Activated CD4-positive, alpha-beta memory T cell treated with anti-CD3 and anti-CD28 coated beads for 36 hours (primary cell): ENCODE data around the gene CDT1. TPM values are rescaled to one million over a fixed set of nuclear protein-coding genes. Genes with fewer than 3 reads are reported as not detected.

Experiments used
- CTCF ChIA-PET: fragments of 350-600 bp; sonication (Branson Sonifier 250); formaldehyde crosslinking; loops from one replicate; lab custom pipeline; 2021; ENCODE audit warnings: antibody characterized with exemption, inconsistent platforms; lab: Charles Lee
- POLR2A ChIA-PET: fragments of 350-600 bp; sonication (Branson Sonifier 250); formaldehyde crosslinking; loops from one replicate; lab custom pipeline; 2021; ENCODE audit warnings: antibody characterized with exemption; lab: Charles Lee
- DNase-seq: peaks from one replicate; pipeline ENCODE4 v3.0.0-alpha.2; 2020
- H3K27ac Mint-ChIP-seq: one replicate; pipeline ENCODE4 v1.8.0; 2021; ENCODE audit warnings: mixed read lengths
- H3K27me3 Mint-ChIP-seq: one replicate; pipeline ENCODE4 v1.8.0; 2021; ENCODE audit warnings: mixed read lengths
- H3K36me3 Mint-ChIP-seq: one replicate; pipeline ENCODE4 v1.8.0; 2021; ENCODE audit warnings: mixed read lengths
- H3K4me1 Mint-ChIP-seq: one replicate; pipeline ENCODE4 v1.8.0; 2021; ENCODE audit warnings: low read depth, mixed read lengths
- H3K4me3 Mint-ChIP-seq: one replicate; pipeline ENCODE4 v1.8.0; 2021; ENCODE audit warnings: mild to moderate bottlenecking, mixed read lengths
- H3K9me3 Mint-ChIP-seq: one replicate; pipeline ENCODE4 v1.8.0; 2021; ENCODE audit warnings: mixed read lengths
- intact Hi-C: fragments of 100-400 bp; cut with micrococcal nuclease; formaldehyde crosslinking; loops from one replicate; pipeline ENCODE4 v1.15.1; 2023
- total RNA-seq, 2 experiments: library from RNA; stranded (reverse); gene quantifications; one replicate each; pipeline ENCODE4 v1.2.3, GENCODE V29; 2021

The CDT1 gene
- total RNA-seq, 2 experiments from 2014 or later, result 169 to 183 TPM

DNA sequence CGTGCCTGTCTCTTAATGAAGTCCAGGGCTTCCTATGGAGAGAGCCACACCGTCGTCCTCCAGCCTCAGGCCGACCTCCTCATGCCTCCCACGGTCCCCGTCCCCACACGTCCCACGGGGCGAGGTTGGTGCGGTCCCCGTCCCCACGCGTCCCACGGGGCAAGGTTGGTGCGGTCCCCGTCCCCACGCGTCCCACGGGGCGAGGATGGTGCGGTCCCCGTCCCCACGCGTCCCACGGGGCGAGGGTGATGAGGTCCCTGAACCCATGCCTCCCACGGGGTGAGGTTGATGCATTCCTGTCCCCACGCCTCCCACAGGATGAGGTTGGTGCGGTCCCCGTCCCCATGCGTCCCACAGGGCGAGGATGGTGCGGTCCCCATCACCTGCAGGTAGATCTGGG is 32.2 kb downstream of the CDT1 start:
- Mint-ChIP-seq H3K9me3 (no peaks in the 10 kb centered on the region), H3K27ac (no peak overlapping the region), H3K36me3 (peaks cover 3% of the 10 kb centered on the region), H3K4me3 (no peak overlapping the region), H3K27me3 (no peaks in the 10 kb centered on the region), H3K4me1 (no peaks in the 10 kb centered on the region)
- DNase-seq, result no peak
- ChIA-PET POLR2A (no interaction called here), CTCF (no interaction called here)
- intact Hi-C loops, result no loop called here

DNA sequence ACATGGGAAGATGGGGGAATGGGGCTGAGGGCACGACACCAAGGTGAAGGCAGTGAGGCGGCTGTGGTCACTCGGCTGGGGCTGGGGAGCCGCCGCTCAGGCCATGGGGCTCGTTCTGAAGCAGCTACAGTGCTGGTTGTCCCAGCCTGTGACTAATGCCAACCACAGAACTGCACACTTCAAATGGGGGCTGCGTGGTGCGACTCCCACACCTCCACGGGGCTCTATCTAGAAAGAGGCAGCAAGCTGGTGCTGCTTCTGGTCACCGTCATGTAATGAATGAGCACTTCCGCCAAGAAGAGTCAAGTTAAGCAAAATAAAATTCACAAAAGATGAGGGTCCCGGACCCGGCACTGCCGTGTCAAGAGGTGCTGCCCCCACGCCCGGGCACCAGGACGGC is 33.2 kb downstream of the CDT1 start:
- no peaks in the 10 kb centered on the region for H3K27me3 Mint-ChIP-seq
- no peaks in the 10 kb centered on the region for H3K4me1 Mint-ChIP-seq
- H3K27ac Mint-ChIP-seq, result no peak overlapping the region
- H3K36me3 Mint-ChIP-seq, result peaks cover 3% of the 10 kb centered on the region
- H3K4me3 Mint-ChIP-seq, result no peak overlapping the region
- DNase-seq, result no peak
- ChIA-PET CTCF (no interaction called here), POLR2A (interaction anchor here (0.6 kb wide), 1 partner anchor 30 kb away, joined by 3 read pairs; no protein-coding TSS in a partner anchor)
- intact Hi-C loops, result no loop called here
- H3K9me3 Mint-ChIP-seq, result no peaks in the 10 kb centered on the region

DNA sequence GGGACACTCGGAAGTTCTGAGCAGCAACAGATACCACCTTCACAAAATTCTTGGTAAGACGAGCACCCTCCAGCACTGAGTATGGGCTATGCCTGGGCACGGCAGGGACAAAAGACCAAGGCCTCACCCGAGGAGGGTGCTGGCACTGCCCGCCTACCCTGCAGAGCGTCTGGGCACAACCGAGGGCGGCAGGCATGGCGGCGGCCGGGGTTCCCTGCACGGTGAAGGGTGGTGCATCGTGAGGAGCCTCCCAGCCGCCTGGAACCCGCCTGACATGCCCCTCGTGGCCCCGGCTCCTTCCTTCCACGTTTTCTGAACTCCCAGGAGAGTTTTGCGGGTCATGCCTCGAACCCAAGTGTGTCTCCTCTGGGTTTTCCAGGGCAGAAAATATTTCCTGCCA is 34.2 kb downstream of the CDT1 start:
- no peak overlapping the region for H3K4me3 Mint-ChIP-seq
- ChIA-PET POLR2A (no interaction called here), CTCF (no interaction called here)
- no peaks in the 10 kb centered on the region for H3K27me3 Mint-ChIP-seq
- H3K36me3 Mint-ChIP-seq, result peaks cover 3% of the 10 kb centered on the region
- DNase-seq, result no peak
- no peaks in the 10 kb centered on the region for H3K9me3 Mint-ChIP-seq
- H3K4me1 Mint-ChIP-seq, result no peaks in the 10 kb centered on the region
- intact Hi-C loops, result no loop called here
- no peak overlapping the region for H3K27ac Mint-ChIP-seq

DNA sequence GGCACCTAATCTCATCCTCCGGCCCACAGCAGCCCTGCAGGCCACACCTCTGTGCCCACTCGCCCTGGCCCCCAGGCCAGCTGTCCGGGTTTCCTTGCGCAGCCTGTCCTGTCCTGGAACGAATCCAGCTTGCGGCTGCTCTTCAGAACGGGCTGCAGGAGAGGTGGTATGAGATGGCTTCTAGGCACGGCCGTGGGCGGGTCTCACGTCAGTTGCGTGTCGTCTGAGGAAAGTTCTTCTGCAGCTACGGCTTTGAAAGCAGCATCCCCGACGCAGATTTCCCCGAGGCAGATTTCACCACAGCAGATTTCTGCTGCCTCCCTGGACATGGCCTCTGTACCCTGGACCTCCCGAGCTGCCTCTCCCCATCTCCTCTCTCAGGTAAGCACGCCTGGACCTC is 35.0 kb downstream of the CDT1 start:
- H3K36me3 Mint-ChIP-seq, result peaks cover 3% of the 10 kb centered on the region
- no peak for DNase-seq
- no peaks in the 10 kb centered on the region for H3K9me3 Mint-ChIP-seq
- intact Hi-C loops, result no loop called here
- H3K27me3 Mint-ChIP-seq, result no peaks in the 10 kb centered on the region
- H3K27ac Mint-ChIP-seq, result no peak overlapping the region
- ChIA-PET POLR2A (no interaction called here), CTCF (no interaction called here)
- H3K4me3 Mint-ChIP-seq, result no peak overlapping the region
- H3K4me1 Mint-ChIP-seq, result no peaks in the 10 kb centered on the region

DNA sequence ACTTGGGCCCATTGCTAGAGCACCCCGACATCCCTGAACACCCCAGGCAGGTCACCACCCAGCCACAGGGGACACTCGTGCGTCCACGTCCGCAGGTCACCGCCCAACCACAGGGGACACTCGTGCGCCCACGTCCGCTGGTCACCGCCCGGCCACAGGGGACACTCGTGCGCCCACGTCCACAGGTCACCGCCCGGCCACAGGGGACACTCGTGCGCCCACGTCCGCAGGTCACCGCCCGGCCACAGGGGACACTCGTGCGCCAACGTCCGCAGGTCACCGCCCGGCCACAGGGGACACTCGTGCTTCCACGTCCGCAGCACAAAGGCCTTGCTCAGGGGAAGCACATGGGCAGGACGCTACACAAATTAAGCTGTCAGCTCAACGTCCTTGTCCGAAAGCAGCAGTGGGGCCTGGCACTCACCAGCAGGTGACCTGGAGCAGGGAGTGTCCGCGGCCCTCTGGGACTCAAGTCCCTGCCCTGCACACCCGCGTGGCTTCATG is 35.5 kb downstream of the CDT1 start:
- no peak for DNase-seq
- Mint-ChIP-seq H3K27ac (no peak overlapping the region), H3K4me1 (no peaks in the 10 kb centered on the region), H3K9me3 (no peaks in the 10 kb centered on the region), H3K27me3 (no peaks in the 10 kb centered on the region), H3K4me3 (no peak overlapping the region), H3K36me3 (peaks cover 3% of the 10 kb centered on the region)
- CTCF ChIA-PET, result no interaction called here
- POLR2A ChIA-PET, result no interaction called here
- intact Hi-C loops, result no loop called here

DNA sequence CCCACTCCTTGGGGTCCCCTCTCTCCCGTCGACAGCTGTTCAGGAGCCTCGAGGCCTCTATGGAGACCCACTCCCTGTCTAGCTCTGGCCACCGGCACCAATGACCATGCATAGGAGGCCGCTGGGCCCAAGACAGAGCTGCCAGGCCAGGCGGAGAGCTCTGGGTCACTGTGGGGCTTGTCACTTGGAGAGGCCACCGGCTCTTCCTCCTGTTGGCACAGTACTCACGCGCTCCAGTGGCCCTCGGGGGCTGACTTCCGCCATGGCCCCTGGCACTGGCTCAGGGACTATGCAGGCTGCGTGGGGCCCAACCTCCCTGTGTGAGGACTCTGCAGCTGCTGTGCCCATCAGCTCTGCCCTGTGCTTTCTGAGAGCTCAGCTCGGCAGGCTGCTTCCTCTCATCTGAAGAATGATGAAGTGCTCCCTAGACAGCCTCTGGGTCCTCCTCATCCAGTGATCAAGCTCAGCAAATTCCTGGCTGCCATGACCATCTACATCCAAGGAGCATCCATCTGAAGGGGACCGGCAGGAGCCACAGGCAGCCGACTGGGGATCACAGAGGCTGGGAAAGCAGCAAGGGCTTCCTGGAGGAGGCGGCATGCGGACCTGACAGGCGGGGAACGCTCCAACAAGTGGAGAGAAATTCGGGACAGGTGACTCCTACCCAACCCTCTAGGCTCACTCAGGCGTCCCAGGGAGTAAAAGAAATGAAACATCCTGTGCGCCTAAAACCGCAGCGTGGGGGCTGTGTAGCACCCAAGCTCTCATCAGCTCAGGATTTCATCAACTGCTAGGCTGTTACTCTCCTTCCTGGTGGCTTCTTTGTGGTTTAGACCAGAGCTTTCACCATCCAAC is 36.4 kb downstream of the CDT1 start:
- no peak for DNase-seq
- no peaks in the 10 kb centered on the region for H3K4me1 Mint-ChIP-seq
- no peaks in the 10 kb centered on the region for H3K9me3 Mint-ChIP-seq
- H3K36me3 Mint-ChIP-seq, result peaks cover 3% of the 10 kb centered on the region
- H3K4me3 Mint-ChIP-seq, result no peak overlapping the region
- H3K27me3 Mint-ChIP-seq, result no peaks in the 10 kb centered on the region
- intact Hi-C loops, result no loop called here
- ChIA-PET POLR2A (no interaction called here), CTCF (no interaction called here)
- H3K27ac Mint-ChIP-seq, result no peak overlapping the region

DNA sequence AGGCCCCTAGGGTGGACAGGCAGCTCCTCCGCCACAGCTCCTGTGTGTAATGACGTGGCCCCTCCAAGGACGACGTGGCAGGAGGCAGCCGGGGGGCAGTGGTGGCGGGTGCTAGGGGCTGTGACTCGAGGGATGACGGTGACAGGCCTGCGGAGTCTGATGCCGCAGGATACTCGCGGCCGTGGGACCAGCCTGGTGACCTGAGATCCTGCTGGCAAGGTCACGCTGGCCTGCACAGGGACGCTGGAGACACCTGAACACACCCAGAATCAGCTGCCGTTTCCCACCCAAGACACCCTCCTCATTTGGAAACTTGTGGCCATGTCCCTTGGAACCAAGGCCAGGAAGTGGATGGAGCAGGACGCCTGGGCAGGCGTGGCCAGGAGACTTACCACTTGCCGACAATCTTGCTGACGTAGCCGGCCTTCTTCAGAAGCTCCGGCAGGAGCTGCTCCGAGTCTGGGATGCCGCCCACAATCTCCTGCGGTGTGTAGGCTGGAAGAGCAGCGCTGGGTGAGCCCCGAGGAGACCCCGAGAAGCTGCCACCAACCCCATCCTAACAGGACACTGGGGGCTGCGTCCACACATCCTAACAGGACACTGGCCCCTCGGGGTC is 37.1 kb downstream of the CDT1 start:
- H3K27ac Mint-ChIP-seq, result no peak overlapping the region
- H3K4me3 Mint-ChIP-seq, result no peak overlapping the region
- intact Hi-C loops, result no loop called here
- H3K36me3 Mint-ChIP-seq, result no peaks in the 10 kb centered on the region
- no peak for DNase-seq
- no peaks in the 10 kb centered on the region for H3K9me3 Mint-ChIP-seq
- POLR2A ChIA-PET, result no interaction called here
- CTCF ChIA-PET, result no interaction called here
- no peaks in the 10 kb centered on the region for H3K4me1 Mint-ChIP-seq
- no peaks in the 10 kb centered on the region for H3K27me3 Mint-ChIP-seq

DNA sequence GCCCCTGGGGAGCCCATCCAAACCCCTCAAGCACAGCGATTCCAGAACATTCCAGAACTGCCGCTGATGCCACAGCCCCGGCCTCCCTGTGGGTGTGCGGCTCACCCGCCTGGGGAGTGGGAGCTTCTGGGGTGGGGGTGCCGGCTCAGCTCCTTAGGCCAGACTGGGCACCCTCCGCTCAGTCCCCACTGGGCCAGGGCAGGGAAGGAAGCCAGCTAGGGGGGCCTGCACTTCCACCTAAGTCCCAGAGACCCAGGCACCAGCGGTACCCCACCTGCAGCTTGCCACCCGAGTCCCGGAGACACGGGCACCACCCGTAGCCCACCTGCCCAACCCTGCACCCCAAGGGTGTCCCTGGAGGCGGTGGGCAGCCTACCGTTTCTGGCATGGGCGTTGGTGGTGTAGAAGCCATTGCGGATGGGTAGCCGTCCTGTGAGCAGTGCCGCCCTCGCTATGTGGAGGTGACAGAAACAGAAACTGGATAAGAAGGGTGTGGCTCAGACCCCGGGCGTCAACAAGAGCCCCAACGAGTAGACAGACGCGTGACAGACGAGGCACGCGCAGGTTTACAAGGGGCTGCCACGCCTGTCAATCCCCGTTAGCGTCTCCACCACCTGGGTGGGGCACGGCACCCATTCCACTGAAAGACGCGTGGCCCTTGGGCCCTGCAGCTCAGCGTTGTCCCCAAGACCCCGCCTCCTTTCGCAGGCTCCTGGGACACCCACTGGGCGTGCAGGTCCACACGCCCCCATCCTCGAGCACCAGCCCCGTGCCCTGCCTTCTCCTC is 38.1 kb downstream of the CDT1 start:
- DNase-seq, result no peak
- H3K9me3 Mint-ChIP-seq, result no peaks in the 10 kb centered on the region
- no peaks in the 10 kb centered on the region for H3K4me1 Mint-ChIP-seq
- H3K4me3 Mint-ChIP-seq, result no peak overlapping the region
- intact Hi-C loops, result no loop called here
- ChIA-PET POLR2A (no interaction called here), CTCF (no interaction called here)
- H3K27me3 Mint-ChIP-seq, result no peaks in the 10 kb centered on the region
- no peaks in the 10 kb centered on the region for H3K36me3 Mint-ChIP-seq
- no peak overlapping the region for H3K27ac Mint-ChIP-seq

DNA sequence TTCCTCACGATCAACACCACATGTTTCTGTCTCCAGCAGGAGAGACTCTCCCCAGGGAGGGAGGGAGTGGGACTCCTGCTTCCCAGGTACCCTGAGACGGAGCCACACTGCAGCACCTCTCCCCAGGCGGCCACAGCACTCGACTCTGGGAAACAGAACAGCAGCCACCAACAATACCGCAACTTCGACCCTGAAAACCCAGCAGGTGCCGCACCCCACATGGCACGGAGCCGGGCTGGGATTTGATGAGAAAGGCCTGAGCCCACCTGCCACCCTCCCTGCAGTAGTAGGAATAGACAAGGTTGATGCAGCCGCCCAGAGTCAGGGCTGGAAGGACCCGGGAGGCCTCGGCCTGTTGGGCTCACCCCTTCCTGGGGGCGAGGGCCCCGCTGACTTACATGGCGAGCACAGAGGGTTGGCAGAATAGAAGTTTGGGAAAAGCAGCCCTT is 38.7 kb downstream of the CDT1 start:
- intact Hi-C loops, result no loop called here
- ChIA-PET POLR2A (no interaction called here), CTCF (no interaction called here)
- no peak overlapping the region for H3K27ac Mint-ChIP-seq
- H3K9me3 Mint-ChIP-seq, result no peaks in the 10 kb centered on the region
- no peak overlapping the region for H3K4me3 Mint-ChIP-seq
- DNase-seq, result no peak
- H3K27me3 Mint-ChIP-seq, result no peaks in the 10 kb centered on the region
- no peaks in the 10 kb centered on the region for H3K36me3 Mint-ChIP-seq
- H3K4me1 Mint-ChIP-seq, result no peaks in the 10 kb centered on the region

DNA sequence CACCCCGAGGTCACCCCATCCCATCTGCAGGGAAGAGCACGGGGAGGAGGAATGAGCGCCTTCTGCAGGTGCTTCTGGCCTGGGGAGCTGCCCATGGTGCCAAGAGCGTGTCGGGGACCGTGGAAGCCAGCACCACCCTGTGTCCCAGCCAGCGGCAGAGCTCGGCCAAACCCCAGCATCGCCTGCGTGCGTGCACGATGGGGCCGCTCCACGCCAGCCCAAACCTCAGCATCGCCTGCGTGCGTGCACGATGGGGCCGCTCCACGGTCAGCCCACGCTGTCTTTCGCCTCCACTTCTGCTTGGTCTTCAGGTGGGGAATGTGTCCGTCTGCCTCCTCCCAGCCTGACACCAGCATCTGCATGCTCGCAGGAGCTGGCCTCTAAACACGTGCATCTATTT is 39.2 kb downstream of the CDT1 start:
- no peak overlapping the region for H3K27ac Mint-ChIP-seq
- H3K4me1 Mint-ChIP-seq, result no peaks in the 10 kb centered on the region
- ChIA-PET POLR2A (no interaction called here), CTCF (interaction anchor here (0.7 kb wide), 1 partner anchor 31 kb away, joined by 3 read pairs; the partner anchor contains the start of gene APRT)
- no peaks in the 10 kb centered on the region for H3K36me3 Mint-ChIP-seq
- H3K4me3 Mint-ChIP-seq, result no peak overlapping the region
- no peaks in the 10 kb centered on the region for H3K9me3 Mint-ChIP-seq
- no peak for DNase-seq
- no peaks in the 10 kb centered on the region for H3K27me3 Mint-ChIP-seq
- intact Hi-C loops, result no loop called here

DNA sequence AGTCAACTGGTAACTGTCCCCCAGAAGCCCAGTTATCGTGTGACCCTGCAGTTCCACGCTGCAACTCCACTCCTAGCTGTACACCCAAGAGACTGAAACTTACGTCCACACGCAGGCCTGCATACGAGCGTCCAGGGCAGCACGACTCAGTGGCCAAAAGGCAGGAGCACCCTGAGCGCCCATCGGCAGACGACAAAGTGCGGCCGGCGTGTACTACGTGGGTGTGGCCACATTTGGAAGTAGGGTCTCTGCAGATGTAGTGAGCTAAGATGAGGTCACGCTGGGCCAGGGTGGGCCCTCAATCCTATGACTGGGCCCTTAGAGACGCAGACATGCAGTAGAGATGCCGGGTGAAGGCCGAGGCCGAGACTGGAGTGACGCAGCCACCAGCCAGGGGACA is 39.7 kb downstream of the CDT1 start:
- intact Hi-C loops, result no loop called here
- Mint-ChIP-seq H3K4me3 (no peak overlapping the region), H3K4me1 (no peaks in the 10 kb centered on the region), H3K27me3 (no peaks in the 10 kb centered on the region), H3K36me3 (no peaks in the 10 kb centered on the region), H3K9me3 (no peaks in the 10 kb centered on the region), H3K27ac (no peak overlapping the region)
- ChIA-PET CTCF (interaction anchor here (0.7 kb wide), 1 partner anchor 31 kb away, joined by 3 read pairs; the partner anchor contains the start of gene APRT), POLR2A (no interaction called here)
- no peak for DNase-seq

DNA sequence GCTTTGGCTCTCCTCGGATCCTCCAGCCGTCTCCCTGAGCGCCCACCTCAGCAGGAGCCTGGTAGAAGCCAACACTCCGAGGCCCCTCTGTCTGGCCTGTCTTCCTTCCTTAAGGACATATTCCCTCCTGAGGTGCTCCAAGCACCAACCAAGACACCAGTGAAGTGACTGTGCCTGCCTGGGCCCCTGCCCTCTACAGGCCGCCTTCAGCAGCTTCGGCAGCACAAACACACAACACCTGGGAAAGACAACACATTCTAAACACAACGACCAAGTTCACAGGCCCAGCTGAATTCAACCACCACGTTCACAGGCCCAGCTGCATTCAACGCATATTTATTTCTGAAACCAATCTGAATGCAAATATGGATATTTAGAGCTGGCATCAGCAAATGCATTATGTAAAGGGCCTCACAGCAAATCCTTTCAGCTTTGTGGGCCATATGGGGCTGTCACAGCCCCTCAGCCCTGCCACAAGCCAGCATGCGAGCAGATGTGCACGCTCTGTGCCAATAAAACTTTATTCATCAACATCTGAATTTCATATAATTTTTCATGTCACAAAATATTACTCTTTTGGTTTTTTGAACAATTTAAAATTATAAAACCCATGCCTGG is 40.9 kb downstream of the CDT1 start:
- ChIA-PET CTCF (interaction anchor here (1.1 kb wide), 1 partner anchor 13 kb away, joined by 3 read pairs; no protein-coding TSS in a partner anchor), POLR2A (no interaction called here)
- no peaks in the 10 kb centered on the region for H3K27me3 Mint-ChIP-seq
- H3K4me1 Mint-ChIP-seq, result no peaks in the 10 kb centered on the region
- no peak for DNase-seq
- no peak overlapping the region for H3K4me3 Mint-ChIP-seq
- no peaks in the 10 kb centered on the region for H3K9me3 Mint-ChIP-seq
- no peaks in the 10 kb centered on the region for H3K36me3 Mint-ChIP-seq
- intact Hi-C loops, result no loop called here
- no peak overlapping the region for H3K27ac Mint-ChIP-seq
